T-helper 2 cell treated with Interferon-gamma antibody and Interleukin-4, amounts not matched to agents 100 ng/mL and 5 ng/mL, for 36 hours (primary cell): ENCODE results near the gene MYO1B. TPM values are rescaled to one million over a fixed set of nuclear protein-coding genes. Genes with fewer than 3 reads are reported as not detected.

Experiments
- intact Hi-C: fragments of 100-400 bp; cut with micrococcal nuclease; formaldehyde crosslinking; loops from one replicate; pipeline ENCODE4 v1.15.1; 2023
- total RNA-seq: library from RNA; stranded (reverse); gene quantifications from 2 replicates; pipeline ENCODE4 v1.2.3, GENCODE V29; 2022

Gene MYO1B
- total RNA-seq, 1 donor from 2014 or later = 2.8 TPM

DNA sequence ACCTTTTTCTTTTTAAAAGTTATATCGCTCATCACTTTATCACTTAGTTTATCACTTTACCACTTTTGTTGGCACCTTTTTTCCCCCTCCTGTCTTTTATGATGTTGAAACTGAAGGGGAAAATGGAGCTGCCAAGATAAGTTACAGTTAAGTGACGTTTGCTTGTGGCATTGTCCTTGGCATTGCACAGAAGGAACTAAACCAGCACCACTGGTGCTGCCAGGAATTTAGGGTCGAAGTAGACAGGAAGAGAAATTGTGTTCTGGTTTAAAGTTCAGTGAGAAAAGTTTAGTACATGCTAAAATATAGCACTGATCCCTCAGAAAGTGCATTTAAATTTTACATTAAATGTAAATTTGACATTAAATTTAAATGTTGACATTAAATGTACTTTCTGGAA, 49.9 kb downstream of the MYO1B start:
- intact Hi-C loops = no loop called here

DNA sequence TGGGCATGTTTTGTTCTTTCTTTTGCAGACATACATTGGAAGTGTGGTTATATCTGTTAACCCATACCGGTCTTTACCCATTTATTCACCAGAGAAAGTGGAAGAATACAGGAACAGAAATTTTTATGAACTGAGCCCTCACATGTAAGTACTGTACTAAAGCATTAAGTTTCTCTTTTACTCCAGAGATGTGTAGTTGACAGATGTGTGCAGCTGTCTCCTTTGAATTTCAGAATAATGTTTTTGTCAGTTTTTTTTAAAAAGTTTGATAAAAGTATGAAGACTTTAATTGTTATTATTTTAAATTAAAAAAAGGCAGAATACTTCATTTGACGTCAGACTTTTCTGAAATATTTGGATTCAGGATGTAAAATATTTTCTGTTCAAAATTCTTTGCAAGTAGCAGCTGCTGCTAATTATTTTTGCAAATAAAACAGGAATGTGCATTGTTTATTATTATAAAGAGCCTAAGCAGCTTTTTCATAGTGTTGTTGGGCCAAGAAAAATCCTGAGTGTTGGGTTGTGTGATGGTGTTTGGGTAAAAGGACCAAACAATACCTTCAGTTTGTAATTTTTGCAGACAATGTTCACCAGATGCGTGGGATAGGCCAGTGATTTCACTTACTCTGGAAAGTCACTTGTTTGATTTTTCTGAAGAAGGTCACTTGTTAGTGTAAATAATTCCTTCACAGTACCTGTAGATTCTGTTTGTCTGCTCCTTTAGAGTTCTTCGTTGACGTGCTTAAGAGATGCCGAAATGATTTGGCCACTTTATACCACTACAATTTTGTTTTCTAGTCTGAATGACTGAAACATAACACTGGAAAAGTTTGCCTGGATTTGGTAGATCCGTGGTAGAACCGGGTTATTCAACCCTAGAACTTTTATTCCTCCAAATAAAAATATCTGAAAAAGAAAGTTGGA, 51.1 kb downstream of the MYO1B start:
- intact Hi-C loops = no loop called here

DNA sequence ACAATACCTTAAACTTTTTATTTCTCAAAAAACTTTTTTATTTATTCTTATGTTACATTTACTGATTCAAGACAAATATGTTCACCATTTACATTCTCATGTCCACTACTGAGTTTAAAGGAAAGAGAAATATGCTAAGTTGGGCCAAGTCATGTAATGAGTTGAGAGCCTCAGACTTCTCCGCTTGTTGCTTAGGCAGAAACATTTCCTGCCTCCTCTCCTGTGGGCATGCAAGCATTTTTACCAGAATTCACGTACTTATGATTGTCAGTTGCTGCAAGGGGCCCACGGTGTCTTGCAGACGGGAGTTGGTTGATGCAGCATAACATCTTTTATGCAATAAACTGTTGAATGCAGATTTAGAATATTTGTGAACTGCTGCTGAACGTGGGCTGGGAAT, 51.8 kb downstream of the MYO1B start:
- intact Hi-C loops = no loop called here

DNA sequence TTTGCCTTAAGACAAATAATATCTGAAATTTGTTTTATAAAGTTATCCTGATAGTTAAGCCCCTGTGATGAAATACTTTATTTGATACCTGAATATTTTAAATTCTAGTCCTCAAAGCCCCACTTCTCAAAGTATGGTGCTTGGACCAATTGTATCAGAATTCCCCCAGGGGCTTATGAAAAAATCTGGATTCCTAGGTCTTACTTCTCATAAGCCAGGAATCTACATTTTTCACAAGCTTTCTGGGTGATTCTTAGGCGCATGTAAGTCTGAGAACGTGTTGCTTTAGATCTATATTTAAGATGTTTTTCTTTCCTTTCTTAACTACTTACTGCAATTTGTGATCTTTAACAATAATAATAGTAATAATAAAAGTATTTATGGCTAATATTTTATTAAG, 53.1 kb downstream of the MYO1B start:
- intact Hi-C loops = no loop called here

GRCh38 chr2:191299010-191299409, 53.8 kb downstream of the MYO1B start:
- intact Hi-C loops = no loop called here

GRCh38 chr2:191299866-191300265, 54.7 kb downstream of the MYO1B start:
- intact Hi-C loops = no loop called here

- intact Hi-C loops = loop anchor here (1.0 kb wide), 1 partner anchor 137 kb away; no protein-coding TSS in a partner anchor
Measured at GRCh38 chr2:191301971-191302370, 56.8 kb downstream of the MYO1B start.

DNA sequence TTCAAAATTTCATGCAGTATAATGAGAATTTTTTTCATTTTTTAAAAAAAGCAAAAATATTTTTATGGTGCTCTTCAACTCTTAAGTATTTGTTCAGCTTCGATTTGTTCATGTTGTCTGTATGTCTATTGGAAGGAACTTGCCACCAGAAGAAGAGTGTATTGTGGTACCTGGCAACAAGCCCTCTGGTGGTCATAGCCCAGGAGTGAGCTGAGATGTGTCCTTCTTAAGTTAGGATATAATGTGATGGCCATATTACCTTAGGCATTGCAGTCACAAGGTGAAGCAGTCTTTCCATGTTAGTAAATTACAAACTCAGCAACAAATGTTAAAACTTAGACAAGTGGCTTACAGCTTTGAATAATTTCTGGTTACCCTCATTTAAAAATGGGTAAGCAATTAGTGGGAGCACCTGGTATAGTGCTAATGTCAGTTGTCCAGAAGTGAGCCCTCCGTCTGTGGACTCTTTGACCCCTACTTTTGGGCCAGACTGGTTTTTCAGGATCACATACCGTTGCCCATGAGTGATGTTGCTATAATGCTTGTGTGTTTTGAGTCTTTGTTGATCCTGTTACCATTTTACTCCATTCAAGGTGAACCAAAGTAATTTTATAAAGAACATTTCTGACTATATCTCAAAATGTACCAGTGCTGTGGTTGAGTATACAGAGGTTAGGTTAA, 57.4 kb downstream of the MYO1B start:
- intact Hi-C loops = loop anchor here (1.0 kb wide), 1 partner anchor 137 kb away; no protein-coding TSS in a partner anchor

DNA sequence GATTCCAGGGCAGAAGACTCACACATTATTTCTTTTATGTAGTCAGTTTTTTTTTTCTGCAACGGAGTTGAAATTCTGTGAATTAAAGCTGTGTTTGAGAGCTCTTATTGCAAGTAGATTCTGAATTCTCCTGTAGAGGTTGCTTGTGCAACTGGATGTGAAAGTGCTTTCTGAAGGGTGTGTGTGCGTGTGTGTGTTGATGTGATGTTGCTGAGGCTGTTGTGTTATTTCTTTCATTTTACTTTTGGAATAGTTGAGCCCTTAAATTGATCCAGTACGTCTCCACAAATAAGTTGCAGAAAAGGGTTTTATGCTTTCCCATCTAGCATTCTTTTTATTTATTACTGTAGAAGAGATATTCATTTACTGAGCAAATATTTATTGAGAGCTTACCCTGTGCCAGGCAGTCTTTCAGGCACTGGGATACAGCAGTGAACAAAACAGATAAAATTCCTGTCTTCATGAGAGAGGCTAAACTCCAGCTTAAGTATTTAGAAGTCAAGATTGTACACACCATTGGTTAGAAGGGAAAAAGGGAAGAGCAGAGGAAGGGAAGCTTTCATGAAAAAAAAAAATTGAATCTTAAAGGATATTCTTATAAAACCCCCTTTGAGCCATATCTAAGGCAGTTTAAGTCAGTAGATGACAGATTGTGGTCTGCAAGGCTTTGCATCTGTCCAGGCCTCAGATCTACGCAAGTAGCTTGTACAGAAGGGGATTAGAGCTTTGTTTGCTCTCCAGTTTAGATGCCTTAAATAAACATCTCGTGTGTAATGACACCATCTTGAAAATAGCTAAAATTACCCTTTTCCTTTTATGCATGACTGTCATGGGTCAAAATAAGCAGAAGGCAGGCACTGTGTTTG, 58.2 kb downstream of the MYO1B start:
- intact Hi-C loops = no loop called here

DNA sequence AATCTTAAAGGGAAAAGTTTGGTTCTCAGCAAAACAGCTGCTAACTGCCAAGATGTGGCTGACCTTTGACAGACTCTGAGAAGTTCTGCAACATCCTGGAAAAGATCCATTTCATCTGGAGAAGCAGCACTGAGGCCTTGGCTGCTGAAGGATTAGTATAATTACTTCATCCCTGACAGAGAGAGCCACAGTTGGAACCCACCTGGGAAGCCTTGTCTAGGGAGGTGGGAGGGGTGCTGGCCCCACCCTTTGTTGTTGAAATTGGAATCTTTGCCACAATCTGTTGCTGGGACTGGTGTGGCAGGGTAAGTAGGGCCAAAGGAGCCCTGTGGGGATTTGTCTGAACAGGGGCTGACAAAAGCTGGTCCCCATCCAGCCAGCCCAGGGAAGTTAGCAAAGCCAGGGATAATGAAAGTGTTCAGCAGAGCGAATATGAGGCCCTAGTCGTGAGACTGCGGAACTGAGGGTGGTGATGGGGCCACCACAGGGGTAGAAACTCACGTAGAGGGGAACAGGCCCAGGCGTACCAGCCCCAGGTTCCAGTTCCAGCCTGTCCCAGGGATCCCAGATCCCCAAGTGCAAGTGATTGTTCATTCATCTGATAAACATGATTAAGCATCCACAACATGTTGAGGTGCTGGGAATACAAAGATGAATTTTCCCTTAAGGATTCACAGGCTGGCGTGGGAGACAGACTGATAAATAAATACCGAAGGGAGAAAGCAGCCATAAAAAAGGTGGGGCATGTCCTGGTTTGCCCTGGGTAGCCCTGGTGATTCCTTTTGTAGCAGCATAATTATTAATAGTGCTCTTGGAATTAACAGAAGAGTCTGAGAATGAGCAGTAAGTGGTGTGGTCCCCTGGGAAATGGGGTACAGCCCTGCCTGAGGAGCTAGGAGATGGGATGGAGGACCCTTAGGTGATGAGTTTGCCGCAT, 60.0 kb downstream of the MYO1B start:
- intact Hi-C loops = no loop called here

- intact Hi-C loops = no loop called here
Measured at GRCh38 chr2:191308026-191308425, 62.8 kb downstream of the MYO1B start.

DNA sequence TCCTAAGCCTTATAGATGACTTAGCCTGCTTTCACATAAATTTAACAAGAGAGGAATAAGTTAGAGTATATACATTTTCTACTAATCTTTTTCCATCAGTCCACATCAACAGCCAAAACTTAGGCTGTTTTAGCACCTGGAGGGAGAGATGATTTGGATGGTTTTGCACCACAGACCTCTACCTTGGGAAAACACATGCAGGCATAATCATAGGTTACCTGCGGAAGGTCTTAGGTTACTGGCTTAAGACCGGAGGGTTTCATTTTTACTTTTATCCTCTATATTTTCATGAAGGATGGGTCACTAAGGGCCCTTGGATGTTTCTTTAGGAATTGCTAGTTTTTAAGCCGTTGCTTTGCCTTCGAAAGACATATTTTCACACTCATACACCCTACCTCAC, 66.0 kb downstream of the MYO1B start:
- intact Hi-C loops = no loop called here

- intact Hi-C loops = no loop called here
Measured at GRCh38 chr2:191311627-191312026, 66.4 kb downstream of the MYO1B start.

DNA sequence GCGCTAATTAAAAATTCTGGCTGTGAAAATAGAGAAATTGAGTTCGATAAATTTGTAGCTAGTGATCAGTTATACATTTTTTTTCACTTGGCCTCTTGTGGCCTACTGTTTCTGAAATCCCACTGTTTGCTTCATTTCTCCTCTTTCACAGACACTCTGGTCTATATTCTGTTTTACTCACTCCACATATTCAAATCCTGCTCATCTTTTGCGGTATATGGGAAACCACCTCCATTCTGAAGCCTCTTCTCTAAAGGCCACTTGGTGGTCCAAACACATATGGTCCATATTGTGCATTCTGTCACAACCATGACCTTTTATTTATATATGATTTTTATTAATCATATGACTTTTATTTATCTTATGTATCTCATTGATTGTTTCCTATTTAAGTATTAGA, 67.0 kb downstream of the MYO1B start:
- intact Hi-C loops = no loop called here

GRCh38 chr2:191312662-191313061, 67.5 kb downstream of the MYO1B start:
- intact Hi-C loops = no loop called here

- intact Hi-C loops = no loop called here
Measured at GRCh38 chr2:191314697-191315364, 69.6 kb downstream of the MYO1B start.

- intact Hi-C loops = no loop called here
Measured at GRCh38 chr2:191315365-191315752, 70.2 kb downstream of the MYO1B start.

- intact Hi-C loops = no loop called here
Measured at GRCh38 chr2:191316246-191316994, 71.2 kb downstream of the MYO1B start.

- intact Hi-C loops = no loop called here
Measured at GRCh38 chr2:191318037-191318728, 73.0 kb downstream of the MYO1B start.
